22Rv1 (cell line): ENCODE measurements around the gene MPZL1.

ENCODE experiments used
- ZFX ChIP-seq: fragments of 450-650 bp; IDR thresholded peaks from 2 replicates; pipeline ENCODE4 v1.6.1; 2017; ENCODE audit warnings: antibody characterized with exemption, borderline replicate concordance
- TF ChIP-seq, protein P1 (sequence below): fragments of 450-650 bp; IDR thresholded peaks from 2 replicates; pipeline ENCODE4 v1.5.1; 2017; ENCODE audit warnings: mild to moderate bottlenecking

GRCh38 chr1:167763525-167764220 is 41.9 kb downstream of the MPZL1 start:
- TF ChIP-seq, protein P1, sequence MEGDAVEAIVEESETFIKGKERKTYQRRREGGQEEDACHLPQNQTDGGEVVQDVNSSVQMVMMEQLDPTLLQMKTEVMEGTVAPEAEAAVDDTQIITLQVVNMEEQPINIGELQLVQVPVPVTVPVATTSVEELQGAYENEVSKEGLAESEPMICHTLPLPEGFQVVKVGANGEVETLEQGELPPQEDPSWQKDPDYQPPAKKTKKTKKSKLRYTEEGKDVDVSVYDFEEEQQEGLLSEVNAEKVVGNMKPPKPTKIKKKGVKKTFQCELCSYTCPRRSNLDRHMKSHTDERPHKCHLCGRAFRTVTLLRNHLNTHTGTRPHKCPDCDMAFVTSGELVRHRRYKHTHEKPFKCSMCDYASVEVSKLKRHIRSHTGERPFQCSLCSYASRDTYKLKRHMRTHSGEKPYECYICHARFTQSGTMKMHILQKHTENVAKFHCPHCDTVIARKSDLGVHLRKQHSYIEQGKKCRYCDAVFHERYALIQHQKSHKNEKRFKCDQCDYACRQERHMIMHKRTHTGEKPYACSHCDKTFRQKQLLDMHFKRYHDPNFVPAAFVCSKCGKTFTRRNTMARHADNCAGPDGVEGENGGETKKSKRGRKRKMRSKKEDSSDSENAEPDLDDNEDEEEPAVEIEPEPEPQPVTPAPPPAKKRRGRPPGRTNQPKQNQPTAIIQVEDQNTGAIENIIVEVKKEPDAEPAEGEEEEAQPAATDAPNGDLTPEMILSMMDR = no peak
- no peak for TF ChIP-seq ZFX
